ENCODE results near the gene AGBL3.

DNA sequence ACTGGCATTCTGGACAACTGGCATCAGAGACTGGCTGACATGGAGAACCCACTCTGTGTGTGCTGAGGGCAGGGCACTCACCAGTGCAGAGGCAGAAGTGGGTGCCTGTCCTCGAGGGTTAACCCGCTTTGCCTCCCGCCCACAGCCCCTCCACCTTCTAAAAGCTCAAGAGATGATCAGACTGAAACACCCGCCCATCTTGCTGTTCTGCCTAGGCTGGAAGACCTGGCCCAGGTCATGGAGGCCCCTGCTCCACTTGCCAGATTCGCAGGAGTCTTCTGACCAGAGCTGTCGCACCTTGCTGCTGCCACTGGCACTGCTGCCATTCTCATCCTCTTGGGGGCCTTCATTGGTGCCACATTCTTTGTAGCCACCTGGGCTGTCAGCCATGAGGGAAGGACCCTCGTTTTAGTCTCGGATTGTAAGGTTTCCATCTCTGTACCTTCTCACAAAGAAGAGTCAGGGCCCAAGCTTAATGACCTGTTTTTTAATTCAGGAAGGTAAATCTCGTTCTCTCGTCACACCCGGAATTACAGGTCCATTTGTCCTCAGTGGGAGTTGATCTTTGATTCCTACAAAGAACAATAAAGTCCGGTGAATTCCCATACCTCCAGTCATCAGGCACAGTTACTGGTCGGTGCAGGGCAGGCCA, 182.3 kb downstream of the AGBL3 start:
- TF ChIP-seq, protein P1, sequence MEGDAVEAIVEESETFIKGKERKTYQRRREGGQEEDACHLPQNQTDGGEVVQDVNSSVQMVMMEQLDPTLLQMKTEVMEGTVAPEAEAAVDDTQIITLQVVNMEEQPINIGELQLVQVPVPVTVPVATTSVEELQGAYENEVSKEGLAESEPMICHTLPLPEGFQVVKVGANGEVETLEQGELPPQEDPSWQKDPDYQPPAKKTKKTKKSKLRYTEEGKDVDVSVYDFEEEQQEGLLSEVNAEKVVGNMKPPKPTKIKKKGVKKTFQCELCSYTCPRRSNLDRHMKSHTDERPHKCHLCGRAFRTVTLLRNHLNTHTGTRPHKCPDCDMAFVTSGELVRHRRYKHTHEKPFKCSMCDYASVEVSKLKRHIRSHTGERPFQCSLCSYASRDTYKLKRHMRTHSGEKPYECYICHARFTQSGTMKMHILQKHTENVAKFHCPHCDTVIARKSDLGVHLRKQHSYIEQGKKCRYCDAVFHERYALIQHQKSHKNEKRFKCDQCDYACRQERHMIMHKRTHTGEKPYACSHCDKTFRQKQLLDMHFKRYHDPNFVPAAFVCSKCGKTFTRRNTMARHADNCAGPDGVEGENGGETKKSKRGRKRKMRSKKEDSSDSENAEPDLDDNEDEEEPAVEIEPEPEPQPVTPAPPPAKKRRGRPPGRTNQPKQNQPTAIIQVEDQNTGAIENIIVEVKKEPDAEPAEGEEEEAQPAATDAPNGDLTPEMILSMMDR (IDR thresholded peaks at IDR 0.05): no peak
- TF ChIP-seq POLR2A (IDR thresholded peaks at IDR 0.05): no peak
